GM19035 (cell line): Measurements from ENCODE around the gene NDC1.
"Not testable (repeated sequence)": the region's sequence is repeated elsewhere in the genome, so short reads cannot be mapped to it uniquely, and the experiment has no call there.

Experiments used
- ATAC-seq: cut with Tn5 transposase; IDR thresholded peaks from one replicate; pipeline ENCODE4 v1.9.1; 2021; ENCODE audit not compliant: unreplicated experiment

NDC1 gene

GRCh38 chr1:53837924-53838653, at the start of gene NDC1:
Gene NDC1 (minus strand): TSS chr1:53838296. CDS start chr1:53838261, 35 bp downstream.
- peak; percentile 86 for ATAC-seq

- not testable (repeated sequence) for ATAC-seq
Observed at GRCh38 chr1:53883600-53883999, 45.5 kb upstream of the NDC1 start.

- ATAC-seq, result not testable (repeated sequence)
Observed at GRCh38 chr1:53881853-53882252, 43.8 kb upstream of the NDC1 start.

- ATAC-seq, result no peak
Observed at GRCh38 chr1:53878492-53879105, 40.5 kb upstream of the NDC1 start.

- not testable (repeated sequence) for ATAC-seq
Observed at GRCh38 chr1:53875150-53875549, 37.1 kb upstream of the NDC1 start.

- ATAC-seq, result no peak
Observed at GRCh38 chr1:53871773-53872484, 33.8 kb upstream of the NDC1 start.

- ATAC-seq, result no peak
Observed at GRCh38 chr1:53871221-53871620, 33.1 kb upstream of the NDC1 start.

- no peak for ATAC-seq
Observed at GRCh38 chr1:53869454-53870117, 31.5 kb upstream of the NDC1 start.

GRCh38 chr1:53868565-53868964, 30.5 kb upstream of the NDC1 start:
- ATAC-seq, result no peak

GRCh38 chr1:53862507-53862906, 24.4 kb upstream of the NDC1 start:
- no peak for ATAC-seq

GRCh38 chr1:53860967-53861411, 22.9 kb upstream of the NDC1 start:
- ATAC-seq, result no peak

- no peak for ATAC-seq
Observed at GRCh38 chr1:53851571-53852285, 13.6 kb upstream of the NDC1 start.

- ATAC-seq, result no peak
Observed at GRCh38 chr1:53850082-53850673, 12.1 kb upstream of the NDC1 start.

GRCh38 chr1:53847980-53848379, 9.9 kb upstream of the NDC1 start:
- ATAC-seq, result no peak

GRCh38 chr1:53842347-53842746, 4.3 kb upstream of the NDC1 start:
- no peak for ATAC-seq

- ATAC-seq, result no peak
Observed at GRCh38 chr1:53838654-53838974, 518 bp upstream of the NDC1 start.

GRCh38 chr1:53837646-53837923, 511 bp downstream of the NDC1 start:
- ATAC-seq, result no peak

- no peak for ATAC-seq
Observed at GRCh38 chr1:53835491-53835890, 2.6 kb downstream of the NDC1 start.

- ATAC-seq, result no peak
Observed at GRCh38 chr1:53834776-53835175, 3.3 kb downstream of the NDC1 start.

GRCh38 chr1:53833393-53833792, 4.7 kb downstream of the NDC1 start:
- ATAC-seq, result no peak

- no peak for ATAC-seq
Observed at GRCh38 chr1:53826367-53826766, 11.7 kb downstream of the NDC1 start.
